Femur (tissue), 1 donor: Measurements from ENCODE around the gene PAFAH2.
"Not testable (repeated sequence)": the region's sequence is repeated elsewhere in the genome, so short reads cannot be mapped to it uniquely, and the experiment has no call there.

ENCODE experiments used
- DNase-seq: peaks from one replicate; pipeline ENCODE4 v3.0.0-alpha.2; 2017

The PAFAH2 gene

DNA sequence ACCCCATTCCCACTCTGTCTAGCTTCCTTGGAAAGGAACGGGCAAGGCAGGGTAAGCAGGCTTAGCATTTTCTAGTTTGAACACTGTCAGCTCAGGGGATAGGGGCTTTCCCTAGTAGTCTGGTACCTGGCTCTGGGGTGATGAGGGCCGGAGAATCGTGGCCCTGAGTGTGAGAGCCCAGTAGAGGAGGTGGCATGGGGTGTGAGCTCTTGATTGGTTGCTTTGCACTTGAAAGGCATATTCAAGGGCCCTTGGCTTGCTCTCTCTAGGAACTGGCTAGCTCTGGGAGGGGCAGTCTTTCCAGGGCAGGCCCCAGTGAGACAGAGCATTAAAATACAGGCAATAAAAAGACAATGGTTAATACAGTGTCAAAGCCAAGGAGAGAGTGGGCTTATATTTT is 13.0 kb upstream of the PAFAH2 start:
- DNase-seq, result no peak

DNA sequence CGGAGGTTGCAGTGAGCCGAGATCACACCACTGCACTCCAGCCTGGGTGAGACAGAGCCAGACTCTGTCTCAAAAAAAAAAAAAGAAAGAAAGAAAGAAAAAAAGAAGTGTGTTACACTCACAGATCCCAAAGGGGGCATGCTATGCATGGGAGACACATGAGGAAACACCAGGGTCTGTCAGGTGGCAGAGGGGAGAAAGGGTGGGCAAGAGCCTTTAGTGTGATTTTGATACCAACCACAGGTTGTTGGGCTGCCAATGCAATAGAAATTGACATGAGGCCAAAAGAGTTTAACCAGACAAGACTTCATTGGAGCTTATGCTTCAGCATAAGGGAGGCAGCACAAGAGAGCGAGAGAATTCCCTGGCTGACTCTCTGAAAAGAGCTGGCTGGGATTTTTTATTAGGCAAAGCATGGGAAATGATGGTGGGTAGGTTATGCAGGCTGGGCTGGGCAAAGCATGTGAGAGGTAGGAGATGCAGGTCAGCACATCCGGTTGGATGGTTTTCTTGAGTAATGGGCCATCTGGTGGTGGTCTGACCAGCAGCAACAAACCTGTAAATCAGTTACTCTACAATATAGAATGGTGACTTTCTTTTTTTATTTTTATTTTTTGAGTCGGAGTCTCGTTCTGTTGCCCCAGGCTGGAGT is 12.1 kb upstream of the PAFAH2 start:
- DNase-seq, result no peak

DNA sequence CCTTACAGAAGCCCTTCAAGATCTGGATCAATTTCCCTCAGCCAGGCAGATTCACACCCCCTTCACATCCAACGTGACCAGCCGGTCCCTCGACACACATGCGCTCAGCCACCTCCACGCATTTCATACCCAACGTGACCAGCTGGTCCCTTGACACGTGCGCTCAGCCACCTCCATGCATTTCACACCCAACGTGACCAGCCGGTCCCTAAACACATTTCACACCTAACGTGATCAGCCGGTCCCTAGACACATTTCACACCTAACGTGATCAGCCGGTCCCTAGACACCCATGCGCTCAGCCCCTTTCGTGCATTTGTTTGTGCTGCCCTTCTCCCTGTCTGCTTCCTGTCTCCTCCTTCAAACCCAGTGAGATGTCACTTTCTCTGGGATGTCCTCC is 8.8 kb upstream of the PAFAH2 start:
- DNase-seq, result no peak

DNA sequence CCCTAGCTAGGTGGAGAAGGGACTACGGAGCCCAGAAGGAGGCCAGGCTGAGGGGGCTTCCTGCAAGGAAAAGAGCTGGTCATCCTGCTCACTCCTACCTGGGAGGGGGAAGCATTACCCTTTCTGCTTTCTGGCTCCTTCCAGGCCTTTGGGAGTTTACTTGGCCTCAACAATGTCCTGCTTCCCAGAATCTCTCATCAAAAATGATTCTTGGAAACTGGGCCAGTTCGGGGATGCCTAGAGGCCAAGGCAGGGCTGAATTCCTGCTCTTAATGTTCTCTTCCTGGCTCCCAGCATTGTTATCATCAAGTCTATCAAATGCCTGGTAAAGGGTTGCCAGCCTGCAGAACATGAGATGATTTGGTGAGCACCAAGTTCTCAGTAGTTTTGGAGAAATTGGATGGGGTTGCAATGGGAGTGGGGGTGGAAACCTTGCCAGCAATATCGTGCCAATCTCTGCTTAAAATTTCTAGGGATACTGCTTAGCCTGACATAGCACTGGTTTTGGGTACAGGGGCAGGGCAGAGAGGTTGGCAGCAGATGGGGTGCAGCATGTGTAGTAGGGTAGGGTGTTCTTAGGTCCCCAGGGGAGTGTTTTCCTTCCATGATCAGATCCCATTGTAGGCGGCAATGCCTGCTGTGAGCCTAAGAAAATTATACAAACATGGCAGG is 7.7 kb upstream of the PAFAH2 start:
- DNase-seq, result peak; percentile 73

DNA sequence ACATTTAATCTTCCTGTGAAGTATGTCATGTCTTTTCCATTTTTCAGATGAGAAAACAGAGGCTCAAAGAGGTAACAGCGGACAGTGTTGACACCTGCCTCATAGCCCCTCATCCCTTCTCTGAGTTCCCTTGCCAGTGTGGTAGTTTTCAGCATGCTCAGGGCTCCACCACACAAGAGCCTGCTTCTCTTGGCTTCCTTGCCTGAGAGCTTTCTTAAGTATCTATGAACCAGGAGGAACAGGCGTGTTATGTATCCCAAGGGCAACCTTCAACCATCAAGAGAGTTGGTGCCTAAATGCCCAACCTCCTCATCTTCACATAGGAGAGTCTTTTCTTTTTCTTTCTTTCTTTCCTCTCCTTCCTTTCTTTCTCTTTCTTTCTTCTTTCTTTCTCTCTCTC is 5.9 kb upstream of the PAFAH2 start:
- no peak for DNase-seq

DNA sequence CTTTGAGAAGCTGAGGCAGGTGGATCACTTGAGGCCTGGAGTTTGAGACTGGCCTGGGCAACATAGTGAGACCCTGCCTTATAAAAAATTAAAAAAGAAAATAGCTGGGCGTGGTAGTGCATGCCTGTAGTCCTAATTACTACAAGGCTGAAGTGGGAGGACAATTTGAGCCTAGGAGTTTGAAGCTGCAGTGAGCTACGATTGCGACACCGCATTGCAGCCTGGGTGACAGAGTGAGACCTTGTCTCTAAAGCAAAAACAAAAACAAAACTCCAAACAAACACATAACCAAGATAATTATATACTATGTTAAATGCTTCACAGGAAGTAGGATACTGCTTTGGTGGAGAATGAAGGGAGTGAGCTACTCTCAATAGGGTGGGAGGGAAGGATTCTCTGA is 5.4 kb upstream of the PAFAH2 start:
- no peak for DNase-seq

DNA sequence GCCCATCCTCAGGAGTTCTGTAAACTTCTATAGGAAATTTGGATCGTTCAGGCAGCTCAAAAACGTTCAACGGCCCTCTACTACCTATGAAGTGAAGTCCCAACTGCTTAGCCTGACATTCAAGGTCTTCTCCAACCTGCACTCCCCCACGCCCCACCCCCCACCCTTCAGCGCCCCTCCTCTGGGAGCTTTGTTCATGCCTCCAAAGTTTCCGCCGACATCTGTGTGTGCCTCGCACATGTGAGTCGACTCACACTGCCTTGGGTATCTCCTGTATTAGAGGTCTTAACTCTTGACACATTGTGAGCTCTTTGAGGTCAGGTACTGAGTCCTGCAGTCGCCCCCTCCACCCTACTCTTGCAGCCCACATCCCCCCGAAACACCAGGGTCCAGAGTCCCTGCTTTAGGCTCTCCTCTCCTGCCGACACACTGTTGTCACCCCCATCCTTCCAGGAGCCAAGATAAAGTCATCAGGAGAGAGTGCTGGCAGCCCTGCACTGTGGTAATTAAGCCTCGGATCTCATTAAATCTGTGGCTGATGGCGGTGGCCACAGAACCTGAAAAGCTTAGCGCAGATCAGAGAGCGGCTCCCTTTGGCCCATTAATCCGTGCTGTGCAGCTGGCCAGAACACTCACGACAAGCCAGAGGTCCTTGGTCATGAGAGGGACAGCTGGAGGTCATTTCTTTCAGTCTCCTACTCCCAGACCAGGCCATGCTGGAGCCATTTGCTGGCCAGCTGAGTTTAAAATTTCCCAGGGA is 1.4 kb upstream of the PAFAH2 start:
- no peak for DNase-seq

DNA sequence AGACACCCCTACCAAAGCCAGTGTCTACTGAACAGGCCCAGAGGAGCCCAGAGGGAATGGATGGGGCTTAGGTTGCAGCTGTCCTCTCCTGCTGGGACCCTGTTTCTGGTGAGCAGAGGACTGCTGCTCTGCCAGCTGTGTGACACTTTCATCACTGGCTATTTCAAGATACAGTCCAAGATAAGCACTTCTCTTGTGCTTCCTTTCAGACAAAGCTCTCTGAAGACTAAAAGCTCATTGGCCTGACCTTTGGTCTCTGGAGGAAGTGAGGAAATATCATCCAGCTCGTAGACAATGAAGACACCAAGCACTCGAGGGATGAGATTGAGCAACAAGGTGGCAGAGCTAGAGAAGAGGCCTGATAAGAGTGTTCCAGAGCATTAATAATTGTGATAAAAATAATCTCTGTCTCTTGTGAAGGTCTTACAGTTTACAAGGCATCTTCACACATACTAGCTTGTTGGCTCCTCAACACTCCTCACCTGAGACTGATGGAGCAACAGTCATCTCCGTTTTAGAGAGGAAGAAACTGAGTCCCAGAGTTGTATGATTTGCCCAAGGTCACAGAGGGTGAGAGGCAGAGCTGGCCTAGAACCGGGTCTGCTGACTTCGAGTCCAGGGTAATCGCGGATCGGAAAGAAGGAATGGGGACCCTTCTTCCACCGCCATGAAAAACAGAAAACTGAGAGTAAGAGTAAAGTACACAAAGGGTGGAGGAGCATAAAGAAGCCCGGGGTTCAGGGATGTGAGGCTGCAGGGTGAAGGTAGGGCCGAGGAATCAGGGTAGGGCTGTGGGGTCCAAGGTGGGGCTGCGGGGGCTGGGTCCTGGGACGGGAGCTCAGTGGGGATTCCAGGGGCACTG is 666 bp downstream of the PAFAH2 start:
- peak; percentile 68 for DNase-seq

DNA sequence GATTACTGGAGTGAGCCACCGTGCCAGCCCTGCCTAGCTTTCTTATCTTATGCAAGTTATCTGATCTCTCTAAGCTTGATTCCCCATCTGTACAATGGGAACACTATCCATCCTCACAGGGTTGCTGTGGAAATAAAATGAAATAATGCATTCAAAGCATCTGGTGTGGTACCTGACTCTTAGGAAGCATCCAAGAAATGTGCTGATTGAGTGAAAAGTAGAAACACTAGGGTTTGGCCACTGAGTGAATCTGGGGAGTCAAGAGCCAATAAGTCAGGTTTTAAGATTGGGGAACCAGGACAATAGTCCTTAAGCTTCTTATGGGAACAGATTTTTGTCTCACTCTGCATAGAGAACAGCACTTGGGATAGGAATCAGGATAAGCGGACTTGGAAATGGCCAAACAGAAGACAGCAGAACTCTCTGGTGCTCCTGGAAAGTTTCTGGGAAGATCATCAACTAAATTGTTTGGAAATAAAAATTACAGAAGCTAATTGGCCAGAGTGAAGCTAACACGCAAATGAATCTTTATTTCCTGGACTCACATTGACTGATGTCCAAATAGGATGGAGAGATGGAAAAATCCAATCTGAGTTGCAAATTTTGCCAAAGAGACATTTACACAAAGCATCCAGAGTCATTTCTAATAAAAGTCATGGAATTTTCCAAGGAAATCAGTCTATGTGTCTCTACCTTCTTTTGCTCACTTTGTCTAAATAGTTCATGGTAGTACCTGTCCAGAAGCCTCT is 3.3 kb downstream of the PAFAH2 start:
- DNase-seq, result no peak

DNA sequence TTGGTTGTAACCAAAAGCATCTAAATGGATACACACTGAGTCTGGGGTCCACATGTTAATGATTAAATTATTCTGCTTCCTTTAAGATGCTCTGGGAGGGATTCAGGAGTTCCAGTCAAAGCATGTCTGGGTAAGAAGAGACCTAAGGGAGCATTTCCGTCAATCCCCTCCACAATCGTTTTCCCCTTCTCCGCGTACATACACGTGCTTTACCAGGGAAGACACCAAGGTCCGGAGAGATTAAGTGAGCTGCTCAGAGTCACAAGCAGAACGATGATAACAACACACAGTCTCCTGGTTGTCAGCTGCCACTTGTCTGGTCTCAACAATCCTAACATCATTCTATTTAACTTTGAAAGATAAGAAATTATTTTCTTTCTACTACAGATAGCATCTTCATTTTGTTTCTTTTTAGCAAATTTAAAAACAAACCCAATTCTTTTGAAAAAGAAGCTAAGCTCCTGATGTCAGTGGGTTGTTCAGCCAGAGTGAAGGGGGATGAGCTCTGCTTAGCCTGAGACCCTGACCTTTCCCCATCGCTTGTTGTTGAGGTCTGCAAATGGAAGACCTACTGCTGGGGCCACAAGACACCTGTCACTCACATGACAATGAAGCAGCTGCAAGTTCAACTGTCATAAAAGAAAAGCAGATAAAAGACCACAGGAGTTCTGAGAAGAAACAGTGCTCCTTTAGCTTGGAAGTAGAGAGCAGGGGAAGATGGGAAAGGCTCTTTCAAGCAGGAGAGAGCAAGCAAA is 4.5 kb downstream of the PAFAH2 start:
- no peak for DNase-seq

DNA sequence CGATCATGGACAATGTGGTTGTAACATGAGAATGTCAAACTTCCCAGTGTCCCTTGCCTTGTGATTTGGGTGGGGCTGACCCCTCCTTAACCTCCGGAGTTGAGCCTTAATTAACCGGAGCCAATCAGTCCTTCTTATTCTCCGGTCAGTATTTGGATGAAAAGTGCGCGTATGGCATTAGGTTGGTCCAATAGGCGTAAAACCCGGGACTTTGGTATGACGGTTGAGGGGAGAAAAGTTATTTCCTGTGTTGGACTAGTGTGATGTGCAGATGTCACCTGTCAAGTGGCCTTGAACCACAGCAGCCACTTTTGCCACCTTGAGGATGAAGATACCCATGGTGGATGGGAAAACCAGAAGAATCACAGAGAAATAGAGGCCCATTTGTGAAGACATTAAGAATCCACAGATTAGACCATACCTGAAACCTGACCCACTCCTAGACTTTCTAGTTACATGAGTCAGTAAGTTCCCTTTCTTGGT is 5.1 kb downstream of the PAFAH2 start:
- DNase-seq, result no peak

DNA sequence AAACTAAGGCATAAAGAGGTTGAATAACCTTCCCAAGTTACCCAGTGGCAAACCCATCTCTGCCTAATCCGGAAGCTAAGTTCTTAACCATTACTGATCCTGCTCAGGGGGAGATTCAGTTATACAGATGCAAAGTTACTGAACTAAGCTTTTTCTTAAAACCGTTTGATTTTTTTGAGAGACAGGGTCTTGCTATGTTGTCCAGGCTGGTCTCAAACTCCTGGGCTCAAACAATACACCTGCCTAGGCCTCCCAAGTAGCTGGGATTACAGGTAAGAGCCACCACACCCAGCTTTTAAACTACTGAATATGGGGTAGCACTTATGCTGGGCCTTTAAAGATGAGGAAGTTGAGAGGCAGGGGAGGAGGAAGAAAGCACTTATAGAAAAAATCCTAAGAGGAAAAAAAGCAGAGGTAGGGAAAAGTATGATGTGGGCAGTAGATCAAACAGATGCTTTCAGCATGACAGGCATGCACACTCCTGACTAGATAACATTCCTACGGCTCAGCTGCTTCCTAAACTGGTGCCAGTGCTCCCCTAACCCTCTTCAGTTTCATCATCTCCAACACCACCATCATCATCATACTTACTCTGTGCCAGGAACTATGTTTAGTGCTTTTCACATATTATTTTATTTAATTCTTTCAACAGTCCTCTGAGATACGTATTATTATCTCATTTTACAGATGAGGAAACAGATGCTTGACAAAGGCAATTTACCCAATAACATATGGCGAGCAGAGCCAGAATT is 5.8 kb downstream of the PAFAH2 start:
- no peak for DNase-seq

DNA sequence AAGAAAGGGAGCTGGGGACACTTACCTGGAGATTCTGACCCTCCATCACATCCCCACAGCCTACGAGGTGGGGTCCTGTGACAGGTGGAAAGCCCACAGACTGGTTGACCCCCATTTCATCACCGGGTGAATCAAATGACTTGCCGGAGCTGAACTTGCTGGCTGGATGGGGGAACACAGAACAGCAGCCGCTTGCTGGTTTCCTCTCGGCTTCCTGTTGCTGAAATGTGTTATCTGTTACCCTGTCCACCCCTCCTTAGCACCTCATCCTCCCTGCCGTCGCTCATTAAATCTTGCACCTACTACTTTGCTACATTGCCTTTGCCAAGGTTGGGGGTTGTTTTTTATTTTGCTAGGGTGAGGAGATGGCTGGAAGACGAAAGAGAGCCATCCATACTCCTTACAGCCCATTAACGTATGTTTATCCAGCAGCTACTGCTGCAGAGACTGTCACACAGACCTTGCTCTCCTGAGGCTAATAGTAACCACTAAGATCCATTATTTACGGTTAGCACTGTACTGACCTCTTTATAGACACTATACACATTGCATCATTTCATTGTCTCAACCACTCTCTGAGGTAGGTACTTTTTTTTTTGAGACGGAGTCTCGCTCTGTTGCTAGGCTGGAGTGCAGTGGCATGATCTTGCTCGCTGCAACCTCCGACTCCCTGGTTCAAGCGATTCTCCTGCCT is 7.0 kb downstream of the PAFAH2 start:
- no peak for DNase-seq

DNA sequence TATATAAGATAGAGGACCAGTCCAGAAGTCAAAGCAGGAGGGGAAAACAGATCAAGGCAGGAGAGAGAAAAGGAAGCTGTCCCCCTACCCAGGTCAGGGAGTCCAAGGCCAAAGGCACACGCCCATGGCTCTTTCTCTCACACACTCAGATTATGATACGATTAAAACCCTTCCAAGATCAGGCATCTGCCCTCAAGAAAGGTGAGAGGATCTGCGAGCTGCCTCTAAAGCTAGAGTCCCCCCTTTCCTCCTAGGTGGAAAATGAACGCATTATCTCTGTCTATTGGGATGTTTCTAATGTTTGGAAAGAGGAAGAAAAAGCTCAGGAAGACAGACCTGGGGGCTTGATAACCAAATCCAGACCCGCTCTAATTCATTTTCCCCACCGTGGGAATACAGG is 7.6 kb downstream of the PAFAH2 start:
- no peak for DNase-seq

DNA sequence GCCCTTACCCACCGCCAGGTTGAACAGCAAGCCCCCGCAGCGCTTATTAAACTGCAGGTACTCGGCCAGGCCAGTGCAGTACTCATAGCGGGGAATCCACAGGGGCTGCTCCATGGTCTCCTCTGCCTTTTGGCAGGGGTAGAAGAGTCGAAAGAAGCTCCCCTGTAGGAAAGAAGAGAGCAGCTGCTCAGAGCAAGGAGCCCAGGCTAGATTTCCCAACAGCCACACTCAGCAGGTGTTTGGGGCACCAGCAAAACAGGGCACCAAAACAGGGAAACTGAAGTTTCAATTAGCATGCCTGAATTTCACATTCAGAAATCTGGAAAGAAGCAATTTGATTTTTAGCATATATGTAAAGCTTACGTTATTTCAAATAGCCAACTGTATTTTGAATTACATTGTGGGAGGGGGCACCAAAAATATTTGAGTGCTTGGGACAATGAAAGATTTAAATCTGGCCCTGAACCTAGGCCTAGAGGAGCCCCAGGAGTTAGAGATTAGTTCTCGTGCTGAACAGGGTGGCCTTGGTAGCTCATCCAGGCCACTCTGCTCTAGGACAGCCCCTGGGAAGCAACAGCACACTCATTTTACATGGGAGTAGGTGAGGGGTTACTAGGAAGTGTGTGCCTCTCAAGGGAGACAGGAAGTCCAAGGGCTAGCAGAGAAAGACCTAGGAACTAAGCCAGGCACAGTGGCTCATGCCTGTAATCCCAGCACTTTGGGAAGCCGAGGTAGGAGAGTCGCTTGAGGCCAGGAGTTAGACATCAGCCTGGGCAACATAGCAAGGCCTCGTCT is 8.2 kb downstream of the PAFAH2 start:
- no peak for DNase-seq

DNA sequence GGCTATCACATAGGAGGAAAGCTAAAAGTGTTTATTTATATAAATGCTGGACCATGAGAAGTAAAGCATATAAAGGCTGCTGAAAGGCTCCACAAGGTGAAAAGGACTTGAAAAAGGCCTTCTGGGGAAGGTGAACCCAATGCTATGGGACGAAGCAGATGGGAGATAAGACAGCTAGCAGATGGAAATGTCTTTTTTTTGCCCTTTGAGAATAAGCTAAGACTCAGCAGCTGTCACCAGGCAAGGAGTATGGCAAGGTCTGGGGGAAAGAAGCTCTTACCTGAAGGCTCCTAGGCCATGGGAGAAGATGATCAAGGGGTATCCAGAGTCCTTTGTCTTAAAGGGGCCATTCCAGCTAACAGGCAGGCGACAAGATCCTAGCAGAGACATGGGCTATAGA is 9.9 kb downstream of the PAFAH2 start:
- DNase-seq, result no peak

DNA sequence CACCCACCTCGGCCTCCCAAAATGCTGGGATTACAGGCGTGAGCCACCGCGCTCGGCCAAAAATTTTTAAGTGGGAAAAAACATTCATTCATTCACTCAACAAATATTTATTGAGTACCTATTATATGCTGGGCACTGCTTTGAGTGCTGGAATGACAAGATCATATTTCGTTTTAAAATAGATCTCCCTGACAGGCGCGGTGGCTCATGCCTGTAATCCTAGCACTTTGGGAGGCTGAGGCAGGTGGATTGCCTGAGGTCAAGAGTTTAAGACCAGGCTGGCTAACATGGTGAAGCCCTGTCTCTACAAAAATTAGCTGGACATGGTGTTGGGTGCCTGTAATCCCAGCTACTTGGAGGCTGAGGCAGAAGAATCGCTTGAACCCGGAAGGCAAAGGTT is 11.1 kb downstream of the PAFAH2 start:
- DNase-seq, result not testable (repeated sequence)

DNA sequence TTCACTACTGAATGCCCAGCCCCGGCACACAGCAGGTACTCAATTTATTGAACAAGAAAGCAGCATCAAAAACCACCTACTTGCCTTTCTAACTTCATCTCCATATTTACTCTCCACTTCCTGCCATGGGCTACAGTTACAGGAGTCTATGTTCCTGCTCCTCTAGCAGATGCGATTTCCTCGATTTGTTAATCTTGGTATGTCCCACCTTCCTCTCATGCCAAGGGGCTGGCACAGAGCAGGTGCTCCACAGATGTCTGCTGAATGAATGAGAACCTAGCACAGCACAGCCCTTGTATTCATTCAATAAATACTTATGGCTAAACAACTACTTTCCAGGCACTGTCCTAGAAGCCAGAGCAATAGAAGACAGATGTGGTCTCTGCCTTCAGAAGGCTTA is 12.2 kb downstream of the PAFAH2 start:
- DNase-seq, result no peak

DNA sequence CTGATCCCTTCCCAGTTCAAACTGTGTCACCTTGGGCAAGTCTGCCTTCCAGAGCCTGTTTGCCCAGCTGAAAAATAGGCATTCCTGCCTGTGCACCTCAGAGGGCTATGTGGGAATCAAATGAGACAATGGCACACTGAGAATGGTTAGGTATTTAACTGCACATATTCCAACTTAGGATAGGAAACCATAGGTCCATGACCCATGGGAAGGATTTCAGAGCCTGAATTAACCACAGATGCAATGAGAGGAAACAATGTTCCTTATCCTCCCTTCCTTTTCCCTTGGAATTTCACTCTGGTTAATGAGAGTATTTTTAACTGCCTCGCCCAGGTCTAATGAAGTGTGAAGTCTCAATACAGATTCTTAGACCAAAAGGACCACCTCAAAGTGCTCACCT is 12.7 kb downstream of the PAFAH2 start:
- DNase-seq, result no peak
